GM23248 (cell line): Measurements from ENCODE around the gene SLC25A51. TPM values are rescaled to one million over a fixed set of nuclear protein-coding genes. Genes with fewer than 3 reads are reported as not detected.
"Not testable (repeated sequence)": the region's sequence is repeated elsewhere in the genome, so short reads cannot be mapped to it uniquely, and the experiment has no call there.

ENCODE experiments used
- DNase-seq: peaks from one replicate; pipeline ENCODE4 v3.0.0-alpha.2; 2015
- H2AFZ ChIP-seq: fragments of 200-600 bp; sonication (generic); 2 replicates; pipeline ENCODE4 v1.6.1; 2016; ENCODE audit warnings: antibody characterized with exemption
- H3F3A ChIP-seq: fragments of 200-600 bp; sonication (generic); 2 replicates; pipeline ENCODE4 v1.6.1; 2016; ENCODE audit warnings: mild to moderate bottlenecking, antibody characterized with exemption, mixed run types; ENCODE audit not compliant: insufficient read depth
- H3K27ac ChIP-seq: fragments of 200-600 bp; sonication (generic); 2 replicates; pipeline ENCODE4 v1.5.1; 2016; ENCODE audit warnings: mild to moderate bottlenecking
- H3K27me3 ChIP-seq: fragments of 200-600 bp; sonication (generic); replicated peaks from 2 replicates; pipeline ENCODE4 v1.6.1; 2016; ENCODE audit warnings: mild to moderate bottlenecking; ENCODE audit not compliant: insufficient read depth
- H3K36me3 ChIP-seq: fragments of 200-600 bp; sonication (generic); 2 replicates; pipeline ENCODE4 v1.6.1; 2016; ENCODE audit warnings: low read depth, mild to moderate bottlenecking
- H3K4me1 ChIP-seq: fragments of 200-600 bp; sonication (generic); 2 replicates; pipeline ENCODE4 v1.6.1; 2016; ENCODE audit warnings: mild to moderate bottlenecking; ENCODE audit not compliant: insufficient read depth
- H3K4me2 ChIP-seq: fragments of 200-600 bp; sonication (generic); one replicate; pipeline ENCODE4 v1.6.1; 2016; ENCODE audit warnings: mild to moderate bottlenecking; ENCODE audit not compliant: unreplicated experiment
- H3K4me3 ChIP-seq: fragments of 200-600 bp; sonication (generic); 2 replicates; pipeline ENCODE4 v1.5.1; 2016; ENCODE audit warnings: mild to moderate bottlenecking
- H3K79me2 ChIP-seq: fragments of 200-600 bp; sonication (generic); 2 replicates; pipeline ENCODE4 v1.6.1; 2016; ENCODE audit warnings: mild to moderate bottlenecking; ENCODE audit not compliant: insufficient read depth
- H3K9ac ChIP-seq: fragments of 200-600 bp; sonication (generic); 2 replicates; pipeline ENCODE4 v1.6.1; 2016; ENCODE audit warnings: mild to moderate bottlenecking
- H3K9me2 ChIP-seq: fragments of 200-600 bp; sonication (generic); 2 replicates; pipeline ENCODE4 v1.6.1; 2016; ENCODE audit warnings: mixed run types, mild to moderate bottlenecking, moderate library complexity; ENCODE audit not compliant: insufficient read depth
- H3K9me3 ChIP-seq: fragments of 200-600 bp; sonication (generic); one replicate; pipeline ENCODE4 v1.6.1; 2017; ENCODE audit warnings: low read depth
- H4K20me1 ChIP-seq: fragments of 200-600 bp; sonication (generic); 2 replicates; pipeline ENCODE4 v1.6.0; 2016; ENCODE audit not compliant: insufficient read depth
- EZH2 ChIP-seq: fragments of 200-600 bp; sonication (generic); IDR thresholded peaks from 2 replicates; pipeline ENCODE4 v1.6.1; 2018; ENCODE audit warnings: antibody characterized with exemption, mild to moderate bottlenecking; ENCODE audit not compliant: insufficient read depth, poor library complexity, severe bottlenecking
- EZH2phosphoT487 ChIP-seq: fragments of 200-600 bp; sonication (generic); IDR thresholded peaks from 2 replicates; pipeline ENCODE4 v1.6.1; 2018; ENCODE audit warnings: antibody characterized with exemption, moderate library complexity, mild to moderate bottlenecking, low read depth; ENCODE audit not compliant: insufficient read depth
- WGBS, 2 experiments: methylation state at CpG; one replicate each; pipeline ENCODE4 v1.1.6; 2015 to 2017; ENCODE audit warnings: low lambda C conversion rate in 2 of 2, low coverage in 1 of 2; ENCODE audit errors: missing lambda C conversion rate in 2 of 2; 5-methylcytosine and 5-hydroxymethylcytosine counted together
- in situ Hi-C: fragments of 300-500 bp; cut with MboI; formaldehyde crosslinking; loops from 2 replicates; pipeline ENCODE4 v1.15.0; 2020
- polyA plus RNA-seq: library from polyadenylated mRNA; unstranded; fragments of >200 nt; fragmentation: Nextera tagmentation; extraction: Ambion mirVana; gene quantifications from 2 replicates; pipeline ENCODE4 v1.2.1, GENCODE V29; 2016
- total RNA-seq: library from RNA; depleted of rRNA; stranded (reverse); fragments of >200 nt; shearing (Covaris generic); gene quantifications from 2 replicates; pipeline ENCODE4 v1.2.3, GENCODE V29; 2014

SLC25A51 gene
- total and polyA plus RNA-seq, 2 experiments from 2014 or later = 16.0 to 56.6 TPM

GRCh38 chr9:37889536-37889935 is 14.4 kb downstream of the SLC25A51 start:
- H4K20me1 ChIP-seq = no peaks in the 10 kb centered on the region
- H3K27me3 ChIP-seq = no peaks in the 10 kb centered on the region
- H3K4me2 ChIP-seq = no peak overlapping the region
- peaks cover 27% of the 10 kb centered on the region; the same call in 1 of the 2 replicates for H3K79me2 ChIP-seq
- H3K9ac ChIP-seq = no peak overlapping the region
- H3K9me3 ChIP-seq = no peaks in the 10 kb centered on the region
- H3F3A ChIP-seq = 0 out of 2 replicates have a peak, but pooled peaks cover 5% of the 10 kb centered on the region
- H3K4me1 ChIP-seq = no peaks in the 10 kb centered on the region
- no peak overlapping the region for H3K27ac ChIP-seq
- H3K36me3 ChIP-seq = peaks cover 6% of the 10 kb centered on the region; the same call in 1 of the 2 replicates
- no peak for TF ChIP-seq EZH2
- H3K9me2 ChIP-seq = no peaks in the 10 kb centered on the region
- in situ Hi-C loops = no loop called here
- DNase-seq = no peak
- no peak overlapping the region for H3K4me3 ChIP-seq
- no peak overlapping the region for H2AFZ ChIP-seq

GRCh38 chr9:37887977-37888583 is 15.8 kb downstream of the SLC25A51 start:
- H3K36me3 ChIP-seq, DNase-seq, H3K9me3 ChIP-seq, H3K4me3 ChIP-seq, H3K4me2 ChIP-seq, H3K9me2 ChIP-seq, H4K20me1 ChIP-seq, H2AFZ ChIP-seq, H3K4me1 ChIP-seq, H3K27ac ChIP-seq, H3F3A ChIP-seq, H3K9ac ChIP-seq, H3K27me3 ChIP-seq, in situ Hi-C loops: not testable (repeated sequence)
- peaks cover 34% of the 10 kb centered on the region; the same call in 1 of the 2 replicates for H3K79me2 ChIP-seq
- whole genome bisulfite sequencing, 2 experiments = 89 to 90% methylated on average over 11 of the region's 11 CpGs

GRCh38 chr9:37880916-37881479 is 22.9 kb downstream of the SLC25A51 start:
- Histone ChIP-seq H3K4me2 (no peak overlapping the region), H4K20me1 (0 out of 2 replicates have a peak, but pooled peaks cover 5% of the 10 kb centered on the region), H3K36me3 (peaks cover 6% of the 10 kb centered on the region; the same call in 1 of the 2 replicates), H3K9me2 (no peaks in the 10 kb centered on the region), H3K27me3 (no peaks in the 10 kb centered on the region), H3K4me1 (no peaks in the 10 kb centered on the region), H3F3A (0 out of 2 replicates have a peak, but pooled peaks cover 3% of the 10 kb centered on the region), H3K9ac (no peak overlapping the region), H3K9me3 (no peaks in the 10 kb centered on the region), H2AFZ (no peak overlapping the region), H3K27ac (no peak overlapping the region), H3K4me3 (no peak overlapping the region), H3K79me2 (peaks cover 14% of the 10 kb centered on the region; the same call in 1 of the 2 replicates)
- no peak for TF ChIP-seq EZH2
- no peak for TF ChIP-seq EZH2phosphoT487
- WGBS, 2 experiments = 95 to 96% methylated on average over 2 of the region's 2 CpGs
- in situ Hi-C loops = no loop called here
- no peak for DNase-seq

GRCh38 chr9:37876376-37876775 is 27.6 kb downstream of the SLC25A51 start:
- Histone ChIP-seq H3K36me3 (0 out of 2 replicates have a peak, but pooled peaks cover 6% of the 10 kb centered on the region), H3K9me2 (no peaks in the 10 kb centered on the region), H3K4me3 (no peak overlapping the region), H3K9me3 (no peaks in the 10 kb centered on the region), H3K4me2 (no peak overlapping the region), H2AFZ (no peak overlapping the region), H3F3A (peaks cover 3% of the 10 kb centered on the region; the same call in 1 of the 2 replicates), H3K27me3 (no peaks in the 10 kb centered on the region), H3K4me1 (no peaks in the 10 kb centered on the region), H4K20me1 (no peaks in the 10 kb centered on the region), H3K27ac (no peak overlapping the region), H3K9ac (no peak overlapping the region), H3K79me2 (no peaks in the 10 kb centered on the region)
- DNase-seq = no peak
- in situ Hi-C loops = no loop called here
- TF ChIP-seq EZH2phosphoT487 (no peak), EZH2 (no peak)
- WGBS, 2 experiments = 95 to 96% methylated on average over 1 of the region's 1 CpG
